NCI-H2081 (cell line): ENCODE measurements around the gene FAM110D.

Experiments
- DNase-seq, 2 experiments: peaks; one replicate each; lab custom pipeline; 2025; lab: John Stamatoyannopoulos, UW

The FAM110D gene

DNA sequence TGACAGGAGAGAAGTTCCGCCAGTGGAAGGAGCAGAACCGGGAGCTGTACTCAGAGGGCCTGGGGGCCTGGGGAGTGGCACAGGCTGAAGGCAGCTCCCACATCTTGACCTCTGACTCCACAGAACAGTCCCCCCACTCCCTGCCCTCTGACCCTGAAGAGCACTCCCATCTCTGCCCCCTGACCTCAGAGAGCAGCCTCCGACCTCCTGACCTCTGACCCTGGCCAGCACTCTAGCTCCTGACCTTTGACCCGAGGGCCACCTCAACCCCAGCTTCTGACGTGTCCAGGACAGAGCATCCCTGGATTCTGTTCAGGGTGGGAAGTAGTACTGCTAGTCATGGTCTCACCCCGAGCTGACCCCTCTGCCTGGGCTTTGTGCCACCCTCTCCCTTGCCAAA, 30.5 kb downstream of the FAM110D start:
- no peak for DNase-seq

DNA sequence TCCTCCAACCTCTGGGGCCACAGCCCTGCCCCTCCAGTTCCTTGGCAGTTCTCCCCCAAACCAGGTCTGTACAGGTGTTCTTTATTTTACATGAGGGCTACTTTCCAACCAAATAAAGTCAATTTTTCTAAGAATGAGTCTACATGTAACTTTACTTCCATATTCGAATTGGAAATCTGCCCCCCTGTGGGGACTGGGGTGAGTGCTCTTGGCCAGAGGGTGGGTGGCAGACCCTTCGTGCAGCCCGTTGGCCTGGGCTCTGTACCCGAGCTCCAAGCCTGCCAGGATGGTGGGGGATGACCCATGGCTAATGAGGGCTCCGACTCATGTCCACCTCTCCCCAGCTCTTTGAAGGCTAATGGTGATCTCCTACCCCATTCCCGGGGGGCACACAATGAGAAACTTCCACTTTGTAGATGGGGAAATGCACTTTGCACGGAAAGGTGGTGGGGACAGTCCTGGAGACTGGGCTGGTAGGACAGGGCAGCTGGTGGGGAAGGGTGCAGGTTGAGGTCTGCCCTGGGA, 30.9 kb downstream of the FAM110D start:
- no peak for DNase-seq

DNA sequence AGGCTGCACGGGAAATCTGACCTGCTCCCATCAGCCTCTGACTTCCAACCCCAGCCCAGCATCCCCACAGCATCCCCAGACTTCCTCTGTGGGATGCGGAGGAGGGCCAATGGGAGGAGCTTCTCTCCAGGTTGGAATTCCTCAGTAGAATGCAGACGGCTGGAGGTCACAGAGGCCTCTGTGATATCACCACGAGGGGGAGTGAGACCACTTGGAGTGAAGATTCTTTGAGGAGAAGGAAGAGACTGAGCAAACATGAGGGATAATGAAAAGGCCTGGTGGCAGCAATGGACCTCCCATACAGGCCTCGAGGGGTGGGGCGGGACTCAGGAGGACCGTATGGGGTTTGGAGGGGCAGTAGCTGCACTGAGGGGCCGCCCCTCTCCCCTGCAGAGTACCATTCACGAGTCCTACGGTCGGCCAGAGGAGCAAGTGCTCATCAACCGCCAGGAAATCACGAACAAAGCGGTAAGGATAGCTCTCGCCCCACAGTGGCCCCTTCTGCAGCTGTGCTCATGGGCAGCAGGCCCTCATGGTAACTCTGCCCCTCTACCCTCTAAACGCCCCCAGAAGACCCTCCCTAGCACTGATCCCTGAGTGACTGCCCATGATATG, 31.6 kb downstream of the FAM110D start, which contains the start of gene CATSPER4:
Gene CATSPER4, plus strand, starts transcription at position 230 of the 615 bp plus-strand sequence. Its CDS starts 26 bp downstream, at position 256.
- DNase-seq, result no peak

DNA sequence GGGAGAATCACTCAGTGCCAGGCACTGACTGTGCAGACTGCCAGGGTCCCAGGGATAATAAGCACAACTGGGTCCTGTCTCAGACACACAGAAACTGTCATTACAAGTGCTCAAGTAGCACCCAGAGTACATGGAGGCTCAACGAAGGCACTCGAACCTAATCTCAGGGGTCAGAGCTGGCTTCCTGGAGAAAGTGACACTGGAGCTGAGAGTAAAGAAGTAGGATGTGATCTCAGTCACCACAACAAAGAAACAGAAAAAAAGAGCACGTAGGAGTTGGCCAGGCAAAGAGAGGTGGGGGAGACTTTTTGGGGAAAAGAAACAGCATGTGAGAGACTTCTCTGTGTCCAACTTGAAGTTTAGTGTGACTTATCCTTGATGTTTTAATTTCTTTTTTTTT, 32.9 kb downstream of the FAM110D start:
- no peak for DNase-seq

DNA sequence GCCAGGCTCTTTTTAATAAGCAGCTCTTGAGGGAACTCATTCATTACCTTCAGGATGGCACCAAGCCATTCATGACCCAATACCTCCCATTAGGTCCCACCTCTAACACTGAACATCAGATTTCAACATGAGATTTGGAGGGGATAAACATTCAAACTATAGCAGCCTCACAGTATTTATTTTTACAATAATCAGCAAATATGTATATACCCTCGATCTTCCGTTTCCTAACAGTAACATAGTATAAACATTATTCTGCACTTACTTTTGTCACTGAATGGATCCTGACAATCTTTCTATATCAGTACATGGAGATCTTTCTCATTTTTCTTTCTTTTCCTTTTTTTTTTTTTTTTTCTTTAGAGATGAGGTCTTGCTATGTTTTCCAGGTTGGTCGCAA, 36.9 kb downstream of the FAM110D start:
- no peak for DNase-seq

DNA sequence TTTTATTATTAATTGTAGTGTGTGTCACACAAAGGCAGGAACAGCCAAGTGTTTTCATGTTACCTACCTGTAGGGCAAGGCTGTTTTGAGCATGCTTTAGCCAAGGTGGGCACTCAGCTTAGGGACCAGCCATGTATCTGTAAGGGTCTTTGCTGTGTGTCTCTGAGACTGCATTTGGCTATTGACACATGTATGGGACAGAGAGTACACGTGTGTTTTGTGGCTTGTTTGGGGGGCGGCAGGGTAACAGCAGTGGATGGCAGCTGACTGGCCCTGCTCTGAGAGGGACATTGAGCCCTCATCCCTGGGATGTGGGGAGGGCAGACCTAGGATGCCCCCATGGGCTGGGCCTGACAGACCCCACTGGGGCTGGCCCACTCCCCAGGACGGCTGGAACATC, 38.4 kb downstream of the FAM110D start:
- DNase-seq, result no peak

DNA sequence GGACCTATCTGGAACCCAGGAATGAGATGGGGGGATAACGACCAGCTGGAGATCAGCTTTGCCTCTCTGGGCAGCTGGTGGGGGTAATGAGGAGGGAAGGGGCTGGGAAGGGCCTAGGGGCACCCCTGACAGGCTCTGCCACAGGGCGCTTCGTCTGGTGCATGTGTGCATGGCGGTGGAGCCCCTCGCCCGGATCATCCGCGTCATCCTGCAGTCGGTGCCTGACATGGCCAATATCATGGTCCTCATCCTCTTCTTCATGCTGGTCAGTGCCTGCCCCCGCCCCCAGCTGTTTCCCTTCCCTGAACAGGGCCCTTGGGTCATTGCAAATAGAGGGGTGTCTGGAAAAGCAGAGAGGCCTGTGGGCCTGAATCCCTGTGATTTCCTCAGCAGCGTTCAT, 38.9 kb downstream of the FAM110D start:
- no peak for DNase-seq

DNA sequence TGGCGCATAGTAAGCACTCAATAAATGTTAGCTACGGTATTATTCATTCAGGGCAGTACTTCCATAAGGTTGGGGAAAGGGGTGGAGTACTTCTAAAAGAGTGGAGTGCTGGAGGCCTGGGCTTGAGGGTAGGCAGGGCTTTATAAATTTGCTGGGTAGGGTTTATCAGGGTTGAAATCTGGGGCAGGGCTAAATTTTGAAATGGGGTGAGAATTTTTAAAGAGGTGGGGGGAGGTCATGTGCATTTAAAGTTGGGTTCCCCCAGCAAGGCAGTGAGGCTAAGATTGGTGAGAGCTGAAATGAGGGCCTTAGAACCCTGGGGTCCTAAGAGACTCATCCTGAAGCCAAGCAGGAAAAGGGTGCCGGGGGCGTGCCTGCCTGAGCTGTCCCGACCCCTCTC, 41.5 kb downstream of the FAM110D start:
- DNase-seq, result no peak

DNA sequence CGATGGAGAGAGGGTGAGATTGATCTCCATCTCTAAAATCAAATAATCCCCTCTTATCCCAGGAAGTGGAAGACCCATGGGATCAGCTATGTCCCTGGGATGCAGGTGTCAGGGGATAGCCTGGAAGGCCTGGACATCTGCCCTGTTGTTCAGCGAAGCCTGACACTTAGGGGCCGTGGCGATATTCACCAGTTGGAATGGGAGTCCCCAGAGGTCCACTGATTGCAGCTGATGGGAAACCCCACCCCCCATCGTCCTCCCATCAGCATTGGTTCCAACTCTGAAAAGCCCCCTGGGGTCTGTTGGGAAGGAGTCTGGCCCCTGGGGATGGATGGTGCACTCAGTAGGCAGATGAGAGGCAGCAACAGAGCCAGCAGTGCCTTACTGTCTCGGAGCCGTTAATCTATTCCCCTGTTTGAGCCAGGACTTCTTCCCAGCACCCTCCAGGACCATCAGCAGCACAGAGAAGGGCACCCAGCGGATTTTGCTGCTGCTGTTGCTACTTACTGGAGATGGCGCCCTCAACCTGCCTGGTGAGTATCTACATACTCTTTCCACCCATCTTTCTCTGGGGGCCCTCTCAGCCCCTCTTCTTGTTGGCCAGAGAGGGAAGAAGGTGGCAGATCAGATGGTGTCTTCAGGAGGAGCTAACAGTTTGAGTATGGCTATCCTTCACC, 44.9 kb downstream of the FAM110D start:
- no peak for DNase-seq

DNA sequence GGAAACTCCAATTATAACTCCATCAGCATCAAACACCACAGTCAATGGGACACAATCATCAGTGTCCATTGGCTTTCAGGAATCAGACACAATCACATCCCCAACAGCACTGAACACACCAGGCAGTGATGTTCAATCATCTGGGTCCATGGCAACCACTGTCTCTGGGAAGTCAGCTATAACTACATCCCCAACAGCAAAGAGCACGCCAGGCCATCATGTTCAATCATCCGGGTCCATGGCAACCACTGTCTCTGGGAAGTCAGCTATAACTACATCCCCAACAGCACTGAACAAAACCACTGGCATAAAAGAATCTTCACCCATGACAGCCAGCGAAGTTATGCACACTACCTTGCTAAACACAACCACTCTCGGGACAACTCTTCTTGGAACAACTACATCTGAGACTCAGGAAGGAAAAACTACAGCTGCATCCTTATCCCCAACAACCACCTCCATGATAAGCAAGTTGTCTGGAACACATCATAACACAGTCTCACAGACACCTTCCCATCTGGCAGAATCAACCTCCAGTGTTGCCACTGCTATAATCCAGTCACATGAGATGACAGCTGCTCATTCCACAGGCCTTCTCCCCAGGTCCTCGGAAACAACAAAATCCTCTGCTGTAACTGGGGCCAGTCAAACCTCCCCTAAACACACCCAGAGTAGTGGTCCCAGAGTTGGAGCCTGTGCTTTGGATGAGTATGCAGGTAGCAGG, 51.4 kb downstream of the FAM110D start:
- DNase-seq, result no peak

DNA sequence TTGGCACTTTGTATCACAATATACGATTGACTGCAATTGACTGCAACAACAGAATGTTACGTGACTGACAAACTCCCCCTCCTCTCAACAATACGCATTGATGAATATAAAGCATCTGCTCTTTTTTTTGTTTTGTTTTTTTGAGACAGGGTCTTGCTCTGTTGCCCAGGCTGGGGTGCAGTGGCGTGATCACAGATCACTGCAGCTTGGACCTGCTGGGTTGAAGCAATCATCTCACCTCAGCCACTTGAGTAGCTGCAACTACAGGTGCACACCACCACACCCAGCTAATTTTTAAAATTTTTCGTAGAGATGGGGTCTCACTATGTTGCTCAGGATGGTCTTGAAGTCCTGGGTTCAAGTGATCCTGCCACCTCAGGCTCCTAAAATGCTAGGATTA, 53.8 kb downstream of the FAM110D start:
- no peak for DNase-seq

DNA sequence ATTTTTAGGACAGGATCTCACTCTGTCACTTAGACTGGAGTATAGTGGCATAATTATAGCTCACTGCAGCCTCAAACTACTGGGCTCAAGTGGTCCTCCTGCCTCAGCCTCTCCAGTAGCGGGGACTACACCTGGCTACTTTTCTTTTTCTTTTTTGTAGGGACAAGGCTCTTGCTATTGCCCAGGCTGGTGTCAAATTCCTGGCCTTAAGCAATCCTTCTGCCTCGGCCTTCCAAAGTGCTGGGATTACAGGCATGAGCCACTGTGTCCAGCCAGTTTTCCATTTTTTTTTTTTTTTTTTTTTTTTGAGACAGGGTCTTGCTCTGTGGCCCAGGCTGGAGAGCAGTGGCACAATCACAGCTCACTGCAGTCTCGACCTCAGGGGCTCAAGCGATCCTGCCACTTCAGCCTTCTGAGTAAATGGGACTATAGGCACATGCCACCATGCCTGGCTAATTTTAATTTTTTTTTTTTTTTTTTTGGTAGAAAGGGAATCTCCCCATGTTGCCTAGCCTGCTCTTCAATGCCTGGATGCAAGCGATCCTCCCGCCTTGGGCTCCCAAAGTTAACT, 54.5 kb downstream of the FAM110D start:
- DNase-seq, result no peak
